Activated T-helper 2 cell treated with anti-CD3 and anti-CD28 coated beads, Interferon-gamma antibody, Interleukin-2, Interleukin-4, amounts not matched to agents 10 μg/mL and 5 μg/mL and 100 μg/mL, durations not matched to agents 14 hours and 24 hours and 36 hours (primary cell): Measurements from ENCODE around the gene LRRTM4. TPM values are rescaled to one million over a fixed set of nuclear protein-coding genes. Genes with fewer than 3 reads are reported as not detected.
"Not testable (repeated sequence)": the region's sequence is repeated elsewhere in the genome, so short reads cannot be mapped to it uniquely, and the experiment has no call there.

Source experiments
- DNase-seq: peaks from one replicate; pipeline ENCODE4 v3.0.0; 2021; ENCODE audit warnings: low spot score
- H3K27ac Mint-ChIP-seq: one replicate; pipeline ENCODE4 v1.8.0; 2021; ENCODE audit warnings: mixed read lengths
- H3K27me3 Mint-ChIP-seq: one replicate; pipeline ENCODE4 v1.8.0; 2021; ENCODE audit warnings: low read depth, mixed read lengths
- H3K36me3 Mint-ChIP-seq: one replicate; pipeline ENCODE4 v1.8.0; 2021; ENCODE audit warnings: low read depth, mixed read lengths
- H3K4me1 Mint-ChIP-seq: one replicate; pipeline ENCODE4 v1.8.0; 2021; ENCODE audit warnings: low read depth, mixed read lengths
- H3K4me3 Mint-ChIP-seq: one replicate; pipeline ENCODE4 v1.8.0; 2021; ENCODE audit warnings: low read depth, mild to moderate bottlenecking, moderate library complexity, mixed read lengths
- H3K9me3 Mint-ChIP-seq: one replicate; pipeline ENCODE4 v1.8.0; 2021; ENCODE audit warnings: mixed read lengths
- intact Hi-C: fragments of 100-400 bp; cut with micrococcal nuclease; formaldehyde crosslinking; loops from one replicate; pipeline ENCODE4 v1.15.1; 2023
- total RNA-seq: library from RNA; stranded (reverse); gene quantifications from 2 replicates; pipeline ENCODE4 v1.2.3, GENCODE V29; 2022

LRRTM4 gene
- total RNA-seq, 1 donor from 2014 or later = not detected

GRCh38 chr2:76821731-76822130 lies 700.4 kb downstream of the LRRTM4 start:
- Mint-ChIP-seq H3K9me3 (peaks cover 41% of the 10 kb centered on the region), H3K4me3 (no peak overlapping the region), H3K4me1 (no peaks in the 10 kb centered on the region), H3K27ac (no peak overlapping the region), H3K27me3 (no peaks in the 10 kb centered on the region), H3K36me3 (no peaks in the 10 kb centered on the region)
- DNase-seq = no peak
- intact Hi-C loops = no loop called here

GRCh38 chr2:76813084-76813483 lies 709.1 kb downstream of the LRRTM4 start:
- H3K9me3 Mint-ChIP-seq = peaks cover 35% of the 10 kb centered on the region
- no peaks in the 10 kb centered on the region for H3K27me3 Mint-ChIP-seq
- no peaks in the 10 kb centered on the region for H3K4me1 Mint-ChIP-seq
- no peak overlapping the region for H3K27ac Mint-ChIP-seq
- DNase-seq = no peak
- no peaks in the 10 kb centered on the region for H3K36me3 Mint-ChIP-seq
- intact Hi-C loops = no loop called here
- no peak overlapping the region for H3K4me3 Mint-ChIP-seq

- no peaks in the 10 kb centered on the region for H3K36me3 Mint-ChIP-seq
- no peak for DNase-seq
- intact Hi-C loops = no loop called here
- peaks cover 37% of the 10 kb centered on the region for H3K9me3 Mint-ChIP-seq
- no peak overlapping the region for H3K4me3 Mint-ChIP-seq
- no peak overlapping the region for H3K27ac Mint-ChIP-seq
- H3K4me1 Mint-ChIP-seq = no peaks in the 10 kb centered on the region
- no peaks in the 10 kb centered on the region for H3K27me3 Mint-ChIP-seq
Measured at GRCh38 chr2:76812156-76812555, 710.0 kb downstream of the LRRTM4 start.

GRCh38 chr2:76809136-76809535 lies 713.0 kb downstream of the LRRTM4 start:
- H3K9me3 Mint-ChIP-seq = peaks cover 30% of the 10 kb centered on the region
- no peaks in the 10 kb centered on the region for H3K4me1 Mint-ChIP-seq
- no peaks in the 10 kb centered on the region for H3K36me3 Mint-ChIP-seq
- no peaks in the 10 kb centered on the region for H3K27me3 Mint-ChIP-seq
- no peak overlapping the region for H3K27ac Mint-ChIP-seq
- intact Hi-C loops = no loop called here
- DNase-seq = no peak
- H3K4me3 Mint-ChIP-seq = no peak overlapping the region

GRCh38 chr2:76808732-76809131 lies 713.4 kb downstream of the LRRTM4 start:
- H3K27ac Mint-ChIP-seq = no peak overlapping the region
- no peak overlapping the region for H3K4me3 Mint-ChIP-seq
- H3K4me1 Mint-ChIP-seq = no peaks in the 10 kb centered on the region
- intact Hi-C loops = no loop called here
- H3K36me3 Mint-ChIP-seq = no peaks in the 10 kb centered on the region
- no peaks in the 10 kb centered on the region for H3K27me3 Mint-ChIP-seq
- DNase-seq = no peak
- H3K9me3 Mint-ChIP-seq = peaks cover 27% of the 10 kb centered on the region

GRCh38 chr2:76793647-76794334 lies 728.4 kb downstream of the LRRTM4 start:
- Mint-ChIP-seq H3K36me3 (no peaks in the 10 kb centered on the region), H3K4me1 (no peaks in the 10 kb centered on the region), H3K27me3 (no peaks in the 10 kb centered on the region), H3K9me3 (peaks cover 44% of the 10 kb centered on the region), H3K4me3 (no peak overlapping the region), H3K27ac (no peak overlapping the region)
- DNase-seq = no peak
- intact Hi-C loops = no loop called here

GRCh38 chr2:76781313-76781712 lies 740.9 kb downstream of the LRRTM4 start:
- H3K36me3 Mint-ChIP-seq, H3K27ac Mint-ChIP-seq, H3K4me1 Mint-ChIP-seq, DNase-seq, H3K27me3 Mint-ChIP-seq, H3K4me3 Mint-ChIP-seq, intact Hi-C loops: not testable (repeated sequence)
- peaks cover 27% of the 10 kb centered on the region for H3K9me3 Mint-ChIP-seq

- Mint-ChIP-seq H3K36me3 (no peaks in the 10 kb centered on the region), H3K27ac (no peak overlapping the region), H3K9me3 (peaks cover 44% of the 10 kb centered on the region), H3K27me3 (no peaks in the 10 kb centered on the region), H3K4me1 (no peaks in the 10 kb centered on the region), H3K4me3 (no peak overlapping the region)
- DNase-seq = no peak
- intact Hi-C loops = no loop called here
Measured at GRCh38 chr2:76763276-76763675, 758.9 kb downstream of the LRRTM4 start.

- no peak overlapping the region for H3K4me3 Mint-ChIP-seq
- no peaks in the 10 kb centered on the region for H3K27me3 Mint-ChIP-seq
- H3K4me1 Mint-ChIP-seq = no peaks in the 10 kb centered on the region
- H3K9me3 Mint-ChIP-seq = peaks cover 53% of the 10 kb centered on the region
- H3K36me3 Mint-ChIP-seq = no peaks in the 10 kb centered on the region
- intact Hi-C loops = no loop called here
- no peak for DNase-seq
- H3K27ac Mint-ChIP-seq = no peak overlapping the region
Measured at GRCh38 chr2:76760367-76760704, 761.8 kb downstream of the LRRTM4 start.

GRCh38 chr2:76759634-76760366 lies 762.4 kb downstream of the LRRTM4 start:
- H3K27me3 Mint-ChIP-seq = no peaks in the 10 kb centered on the region
- H3K4me3 Mint-ChIP-seq = no peak overlapping the region
- no peaks in the 10 kb centered on the region for H3K4me1 Mint-ChIP-seq
- no peaks in the 10 kb centered on the region for H3K36me3 Mint-ChIP-seq
- intact Hi-C loops = no loop called here
- DNase-seq = no peak
- H3K9me3 Mint-ChIP-seq = peaks cover 53% of the 10 kb centered on the region
- H3K27ac Mint-ChIP-seq = no peak overlapping the region

GRCh38 chr2:76752506-76752905 lies 769.7 kb downstream of the LRRTM4 start:
- H3K9me3 Mint-ChIP-seq = peaks cover 17% of the 10 kb centered on the region
- no peaks in the 10 kb centered on the region for H3K36me3 Mint-ChIP-seq
- DNase-seq = no peak
- intact Hi-C loops = no loop called here
- H3K27ac Mint-ChIP-seq = no peak overlapping the region
- H3K27me3 Mint-ChIP-seq = no peaks in the 10 kb centered on the region
- no peaks in the 10 kb centered on the region for H3K4me1 Mint-ChIP-seq
- H3K4me3 Mint-ChIP-seq = no peak overlapping the region

- Mint-ChIP-seq H3K9me3 (peaks cover 13% of the 10 kb centered on the region), H3K27ac (no peak overlapping the region), H3K4me1 (no peaks in the 10 kb centered on the region), H3K27me3 (no peaks in the 10 kb centered on the region), H3K4me3 (no peak overlapping the region), H3K36me3 (no peaks in the 10 kb centered on the region)
- intact Hi-C loops = no loop called here
- DNase-seq = no peak
Measured at GRCh38 chr2:76749858-76750257, 772.3 kb downstream of the LRRTM4 start.

- Mint-ChIP-seq H3K27ac (no peak overlapping the region), H3K27me3 (no peaks in the 10 kb centered on the region), H3K36me3 (no peaks in the 10 kb centered on the region), H3K4me3 (no peak overlapping the region), H3K4me1 (no peaks in the 10 kb centered on the region), H3K9me3 (peaks cover 13% of the 10 kb centered on the region)
- DNase-seq = no peak
- intact Hi-C loops = no loop called here
Measured at GRCh38 chr2:76748581-76749296, 773.4 kb downstream of the LRRTM4 start.
